HUES48 (cell line): ENCODE measurements around the gene CRYGC.
"Not testable (repeated sequence)": the region's sequence is repeated elsewhere in the genome, so short reads cannot be mapped to it uniquely, and the experiment has no call there.

Experiments
- H3K27ac ChIP-seq: one replicate; pipeline ENCODE4 v1.7.0; 2013; ENCODE audit warnings: low read depth, low read length, inconsistent platforms
- H3K27me3 ChIP-seq: 2 replicates; pipeline ENCODE4 v1.6.1; 2013; ENCODE audit warnings: mild to moderate bottlenecking, low read length; ENCODE audit not compliant: control insufficient read depth, insufficient read depth
- H3K36me3 ChIP-seq: 2 replicates; pipeline ENCODE4 v1.6.1; 2013; ENCODE audit warnings: low read length; ENCODE audit not compliant: control insufficient read depth, insufficient read depth
- H3K4me1 ChIP-seq: 2 replicates; pipeline ENCODE4 v1.6.1; 2013; ENCODE audit warnings: mild to moderate bottlenecking, low read length; ENCODE audit not compliant: control insufficient read depth, insufficient read depth
- H3K4me3 ChIP-seq: 2 replicates; pipeline ENCODE4 v1.5.1; 2013; ENCODE audit warnings: mild to moderate bottlenecking, low read depth, low read length
- H3K9ac ChIP-seq: 2 replicates; pipeline ENCODE4 v1.6.1; 2013; ENCODE audit warnings: mild to moderate bottlenecking, low read depth, low read length, moderate library complexity
- H3K9me3 ChIP-seq: 2 replicates; pipeline ENCODE4 v1.6.1; 2013; ENCODE audit warnings: low read length; ENCODE audit not compliant: control insufficient read depth, insufficient read depth

The CRYGC gene

GRCh38 chr2:208112969-208113368 lies 16.7 kb downstream of the CRYGC start:
- H3K9ac ChIP-seq, result no peak overlapping the region
- H3K27ac ChIP-seq, result no peak overlapping the region
- peaks cover 22% of the 10 kb centered on the region for H3K4me1 ChIP-seq
- no peaks in the 10 kb centered on the region for H3K27me3 ChIP-seq
- H3K4me3 ChIP-seq, result no peak overlapping the region
- no peaks in the 10 kb centered on the region for H3K36me3 ChIP-seq
- H3K9me3 ChIP-seq, result no peaks in the 10 kb centered on the region

DNA sequence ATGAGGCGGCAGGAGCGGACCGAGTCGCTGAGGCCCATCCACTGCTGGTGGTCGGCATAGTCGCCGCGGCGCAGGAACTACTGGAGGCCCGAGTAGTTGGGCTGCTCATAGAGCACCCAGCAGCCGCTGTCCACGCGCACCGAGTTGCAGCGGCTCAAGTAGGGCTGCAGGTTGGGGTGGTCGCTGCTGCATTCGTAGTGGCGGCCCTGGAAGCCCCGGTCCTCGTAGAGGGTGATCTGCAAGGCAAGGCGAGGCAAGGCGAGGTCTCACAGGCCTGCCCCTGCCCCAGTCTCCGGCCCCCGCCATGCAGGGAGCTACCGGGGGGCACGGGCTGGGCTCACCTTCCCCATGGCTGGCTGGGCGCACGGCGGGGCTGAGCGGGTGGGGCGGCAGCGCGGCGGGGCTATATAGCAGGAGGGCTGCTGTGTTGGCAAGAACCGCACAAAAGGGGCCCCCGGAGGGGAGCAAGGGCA lies 17.3 kb downstream of the CRYGC start:
- peaks cover 26% of the 10 kb centered on the region for H3K4me1 ChIP-seq
- not testable (repeated sequence) for H3K36me3 ChIP-seq, H3K27me3 ChIP-seq, H3K9me3 ChIP-seq, H3K4me3 ChIP-seq, H3K9ac ChIP-seq, H3K27ac ChIP-seq

DNA sequence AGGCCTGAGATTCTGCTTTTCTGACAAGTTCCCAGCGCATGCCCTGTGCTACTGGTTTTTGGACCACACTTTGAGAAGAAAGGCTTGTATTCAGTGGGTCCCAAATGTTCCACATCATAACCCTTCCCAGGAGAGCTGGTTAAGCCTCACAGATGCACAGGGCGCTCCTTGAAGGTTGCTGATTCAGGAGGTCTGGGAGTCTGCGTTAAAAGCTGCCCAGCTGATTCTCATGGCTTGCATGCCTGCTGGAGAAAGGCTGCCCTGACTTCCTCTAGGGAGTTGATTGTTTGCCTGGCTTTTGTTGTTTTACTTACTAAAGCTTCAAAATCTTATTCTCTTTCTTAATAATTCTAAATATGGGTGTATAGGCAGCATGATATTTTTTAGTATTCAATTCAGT lies 26.0 kb downstream of the CRYGC start:
- Histone ChIP-seq H3K4me1 (0 out of 2 replicates have a peak, but pooled peaks cover 4% of the 10 kb centered on the region), H3K9ac (no peak overlapping the region), H3K27ac (no peak overlapping the region), H3K36me3 (no peaks in the 10 kb centered on the region), H3K9me3 (no peaks in the 10 kb centered on the region), H3K27me3 (no peaks in the 10 kb centered on the region), H3K4me3 (no peak overlapping the region)

GRCh38 chr2:208101716-208102631 lies 27.7 kb downstream of the CRYGC start:
- Histone ChIP-seq H3K4me1 (no peaks in the 10 kb centered on the region), H3K9ac (no peak overlapping the region), H3K4me3 (no peak overlapping the region)

DNA sequence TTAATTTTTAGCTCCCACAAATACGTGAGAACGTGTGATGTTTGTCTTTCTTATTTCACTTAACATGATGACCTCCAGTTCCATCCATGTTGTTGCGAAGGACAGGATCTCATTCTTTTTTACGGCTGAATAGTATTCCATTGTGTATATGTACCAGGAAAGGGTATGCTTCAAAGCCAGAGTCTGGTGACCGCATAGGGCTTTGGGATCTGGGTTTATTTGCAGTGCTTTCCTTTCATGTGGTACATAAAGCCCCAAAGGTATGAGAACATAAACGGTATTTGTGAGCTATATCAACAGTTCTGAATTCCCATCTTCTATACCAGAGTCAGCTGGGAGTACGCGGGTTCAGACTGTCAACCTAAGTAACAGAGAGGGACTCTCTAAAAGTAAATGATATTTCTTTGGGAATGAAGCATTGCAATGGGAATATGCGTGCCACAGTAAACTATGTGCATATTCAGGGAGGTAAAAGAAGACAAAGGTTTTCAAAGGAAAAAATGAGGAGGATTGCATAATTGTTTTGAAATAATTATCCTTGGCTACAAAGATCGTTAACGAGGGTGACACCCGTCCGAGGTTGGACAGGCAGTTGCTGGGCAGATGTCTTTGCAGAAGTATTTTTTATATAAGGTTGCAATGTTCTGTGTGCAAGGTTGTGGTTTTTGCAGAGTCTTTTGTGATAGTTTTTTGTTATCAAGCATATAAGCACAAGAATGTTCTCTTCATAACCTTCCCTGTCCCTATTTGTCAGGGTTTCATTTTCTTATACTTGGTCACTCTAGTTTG lies 29.8 kb downstream of the CRYGC start:
- no peak overlapping the region for H3K27ac ChIP-seq
- H3K27me3 ChIP-seq, result no peaks in the 10 kb centered on the region
- H3K4me1 ChIP-seq, result no peaks in the 10 kb centered on the region
- no peak overlapping the region for H3K4me3 ChIP-seq
- H3K9me3 ChIP-seq, result no peaks in the 10 kb centered on the region
- no peak overlapping the region for H3K9ac ChIP-seq
- no peaks in the 10 kb centered on the region for H3K36me3 ChIP-seq

More at GRCh38 chr2:208101716-208102631, 27.7 kb downstream of the CRYGC start:
- no peaks in the 10 kb centered on the region for H3K9me3 ChIP-seq
- no peaks in the 10 kb centered on the region for H3K27me3 ChIP-seq
- no peaks in the 10 kb centered on the region for H3K36me3 ChIP-seq
- no peak overlapping the region for H3K27ac ChIP-seq

DNA sequence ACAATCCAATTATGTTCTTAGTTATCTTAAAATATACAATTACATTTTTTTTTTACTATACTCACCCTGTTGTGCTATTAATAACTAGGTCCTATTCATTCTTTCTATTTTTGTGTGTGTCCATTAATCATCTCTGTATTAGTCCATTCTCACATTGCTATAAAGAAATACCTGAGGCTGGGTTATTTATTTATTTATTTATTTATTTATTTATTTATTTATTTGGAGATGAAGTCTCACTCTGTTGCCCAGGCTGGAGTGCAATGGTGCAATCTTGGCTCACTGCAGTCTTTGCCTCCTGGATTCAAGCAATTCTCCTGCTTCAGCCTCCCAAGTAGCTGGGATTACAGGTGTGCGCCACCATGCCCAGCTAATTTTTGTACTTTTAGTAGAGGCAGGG lies 30.9 kb downstream of the CRYGC start:
- not testable (repeated sequence) for H3K27ac ChIP-seq, H3K4me1 ChIP-seq, H3K27me3 ChIP-seq, H3K36me3 ChIP-seq, H3K9ac ChIP-seq, H3K4me3 ChIP-seq, H3K9me3 ChIP-seq

DNA sequence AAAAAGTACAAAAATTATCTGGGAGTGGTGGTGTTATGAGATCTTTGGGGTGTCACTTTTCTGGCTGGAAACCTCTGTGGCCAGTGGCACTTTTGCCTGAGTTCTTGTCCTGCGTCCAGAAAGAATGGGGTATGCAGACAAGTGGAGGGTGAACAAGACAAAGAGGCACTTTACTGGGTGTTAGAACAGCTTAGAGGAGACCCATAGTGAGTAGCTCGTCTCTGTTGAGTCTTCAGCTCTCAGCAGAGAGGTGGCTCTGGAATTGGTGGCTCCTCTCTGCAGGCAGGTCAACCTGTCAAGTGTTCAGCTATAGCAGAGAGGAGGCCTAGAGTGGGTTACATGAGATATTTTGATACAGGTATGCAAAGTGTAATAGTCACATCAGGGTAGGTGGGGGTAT lies 31.4 kb downstream of the CRYGC start:
- no peak overlapping the region for H3K4me3 ChIP-seq
- H3K27me3 ChIP-seq, result no peaks in the 10 kb centered on the region
- no peak overlapping the region for H3K27ac ChIP-seq
- no peak overlapping the region for H3K9ac ChIP-seq
- no peaks in the 10 kb centered on the region for H3K4me1 ChIP-seq
- H3K9me3 ChIP-seq, result no peaks in the 10 kb centered on the region
- no peaks in the 10 kb centered on the region for H3K36me3 ChIP-seq

DNA sequence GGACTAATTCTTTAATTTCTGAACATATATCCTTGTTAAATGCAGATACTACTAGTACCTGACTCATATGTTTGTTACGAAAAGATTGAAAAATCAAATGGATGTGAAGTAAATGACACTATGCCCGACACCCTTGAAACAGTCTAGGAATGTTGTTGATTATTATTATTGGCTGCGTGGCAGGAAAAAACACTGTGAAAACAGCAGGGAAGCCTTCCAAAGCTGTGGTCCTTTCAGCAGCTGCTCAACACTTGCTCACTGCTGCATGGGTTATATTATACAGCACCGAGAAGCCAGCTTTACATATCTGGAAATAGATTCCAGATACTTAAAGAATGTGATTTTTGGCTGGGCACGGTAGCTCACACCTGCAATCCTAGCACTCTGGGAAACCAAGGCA lies 31.8 kb downstream of the CRYGC start:
- Histone ChIP-seq H3K27me3 (no peaks in the 10 kb centered on the region), H3K9me3 (no peaks in the 10 kb centered on the region), H3K4me3 (no peak overlapping the region), H3K27ac (no peak overlapping the region), H3K4me1 (no peaks in the 10 kb centered on the region), H3K36me3 (no peaks in the 10 kb centered on the region), H3K9ac (no peak overlapping the region)

DNA sequence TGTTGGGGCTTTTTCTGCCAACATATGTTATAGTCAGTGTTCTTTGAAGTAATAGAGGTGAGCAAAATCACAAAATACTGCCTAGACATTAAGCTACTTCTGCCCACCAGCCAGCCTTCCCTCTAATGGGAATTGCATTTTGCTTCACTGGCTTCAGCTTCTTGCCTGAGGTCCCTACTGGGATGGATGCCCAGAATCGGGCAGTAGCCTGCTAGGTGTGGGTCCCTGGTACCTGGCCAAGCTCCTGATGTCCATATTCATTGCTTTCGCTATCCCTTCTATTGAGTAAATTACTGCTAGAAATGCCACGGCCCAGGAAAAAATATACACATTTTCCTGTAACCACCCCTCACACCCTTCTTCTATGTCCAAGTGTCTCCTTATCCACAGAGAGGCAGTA lies 32.3 kb downstream of the CRYGC start:
- Histone ChIP-seq H3K9ac (no peak overlapping the region), H3K27ac (no peak overlapping the region), H3K27me3 (no peaks in the 10 kb centered on the region)

DNA sequence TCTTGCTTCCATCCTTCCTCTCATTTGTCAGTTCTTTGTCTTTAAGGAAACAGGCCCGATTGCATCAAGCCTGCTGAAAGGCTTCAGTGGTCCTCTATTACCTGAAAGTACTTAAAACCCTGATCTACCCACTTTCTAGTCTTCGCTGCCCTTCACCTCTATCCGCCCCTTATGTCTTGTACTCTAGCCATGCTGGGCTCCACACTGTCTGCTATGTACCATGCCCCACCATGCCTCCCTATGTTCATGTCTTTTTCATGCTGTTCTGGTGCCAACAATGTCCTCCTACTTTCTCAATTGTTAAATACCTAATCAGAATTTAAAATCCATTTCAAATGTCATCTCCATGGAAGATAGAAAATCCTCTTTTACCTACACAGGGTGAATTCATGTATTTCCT lies 33.5 kb downstream of the CRYGC start:
- H3K36me3 ChIP-seq, result no peaks in the 10 kb centered on the region
- no peak overlapping the region for H3K4me3 ChIP-seq
- H3K9me3 ChIP-seq, result no peaks in the 10 kb centered on the region
- H3K9ac ChIP-seq, result no peak overlapping the region
- H3K4me1 ChIP-seq, result no peaks in the 10 kb centered on the region
- no peaks in the 10 kb centered on the region for H3K27me3 ChIP-seq
- no peak overlapping the region for H3K27ac ChIP-seq

More for the DNA sequence above, 32.3 kb downstream of the CRYGC start:
- Histone ChIP-seq H3K9me3 (no peaks in the 10 kb centered on the region), H3K4me1 (no peaks in the 10 kb centered on the region), H3K36me3 (no peaks in the 10 kb centered on the region), H3K4me3 (no peak overlapping the region)

GRCh38 chr2:208093128-208093527 lies 36.5 kb downstream of the CRYGC start:
- Histone ChIP-seq H3K27me3 (no peaks in the 10 kb centered on the region), H3K4me1 (no peaks in the 10 kb centered on the region), H3K4me3 (no peak overlapping the region), H3K27ac (no peak overlapping the region), H3K9me3 (no peaks in the 10 kb centered on the region), H3K36me3 (no peaks in the 10 kb centered on the region), H3K9ac (no peak overlapping the region)
